Left renal pelvis (tissue), 4 donors: Measurements from ENCODE around the gene SYP. TPM values are rescaled to one million over a fixed set of nuclear protein-coding genes. Genes with fewer than 3 reads are reported as not detected.

Experiments used
- DNase-seq, 4 donors: peaks; one replicate each; pipeline ENCODE4 v3.0.0-alpha.2; 2013; ENCODE audit warnings: low read depth in 4 of 4, low spot score in 3 of 4
- polyA plus RNA-seq, 4 donors: library from polyadenylated mRNA; unstranded; fragments of 120-200 nt; gene quantifications; one replicate each; pipeline ENCODE4 v1.2.1, GENCODE V29; 2013; ENCODE audit not compliant: insufficient read length in 4 of 4

Gene SYP
- polyA plus RNA-seq, 4 donors = 2.5 to 3.9 (median 3.0) TPM

DNA sequence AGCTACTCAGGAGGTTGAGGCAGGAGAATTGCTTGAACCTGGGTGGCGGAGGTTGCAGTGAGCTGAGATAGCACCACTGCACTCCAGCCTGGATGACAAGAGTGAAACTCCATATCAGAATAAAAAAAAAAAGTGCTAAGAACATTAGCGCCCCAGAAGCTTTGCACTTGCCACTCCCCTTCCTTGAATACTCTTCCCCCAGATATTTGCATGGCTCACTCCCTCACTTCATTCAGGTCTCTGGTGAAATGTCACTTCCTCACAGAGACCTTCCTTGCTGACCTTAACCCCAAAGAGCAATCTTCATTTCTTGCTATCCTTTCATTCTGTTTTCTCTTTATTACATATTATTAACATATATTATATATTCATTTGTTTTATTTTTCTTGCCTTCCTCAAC is 21.9 kb upstream of the SYP start:
- DNase-seq = no peak

DNA sequence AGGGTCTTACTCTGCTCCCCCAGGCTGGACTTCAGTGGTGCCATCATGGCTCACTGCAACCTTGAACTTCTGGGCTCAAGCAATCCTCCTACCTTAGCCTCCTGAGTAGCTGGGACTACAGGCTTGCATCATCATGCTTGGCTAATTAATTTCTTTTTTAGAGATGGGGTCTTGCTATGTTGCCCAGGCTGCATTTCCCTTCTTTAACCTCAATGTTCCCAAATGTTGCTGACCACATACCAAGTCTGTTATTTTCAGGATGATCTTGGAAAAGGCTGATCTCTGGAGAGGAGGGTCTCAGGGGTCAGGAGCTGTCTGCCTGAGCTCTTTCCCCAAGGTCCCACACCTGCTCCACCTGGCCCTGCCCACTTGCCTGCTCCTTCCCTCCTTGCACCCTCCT is 20.1 kb upstream of the SYP start:
- no peak for DNase-seq

DNA sequence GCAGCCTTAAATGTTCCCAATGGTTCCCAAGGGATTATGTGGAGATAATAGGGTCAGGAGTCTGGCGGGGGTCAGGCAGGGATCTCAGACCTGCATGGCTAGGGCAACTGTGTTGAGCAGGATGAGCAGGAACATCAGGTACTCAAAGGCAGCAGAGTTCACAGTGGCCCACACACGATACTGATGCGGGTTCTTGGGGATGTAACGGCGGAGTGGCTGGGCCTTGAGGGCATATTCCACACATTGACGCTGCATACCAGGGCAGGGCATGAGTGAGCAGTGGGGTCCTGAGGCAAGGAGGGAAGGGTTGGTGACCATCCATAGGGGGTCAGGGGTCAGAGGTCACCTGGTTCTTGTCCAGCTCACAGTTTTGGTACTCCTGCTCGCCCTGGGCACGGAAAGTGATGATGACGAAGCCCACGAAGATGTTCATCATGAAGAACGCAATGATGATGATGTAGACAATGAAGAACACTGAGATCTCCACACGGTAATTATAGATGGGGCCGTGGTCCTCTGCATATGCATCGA is 15.1 kb upstream of the SYP start:
- DNase-seq = no peak

DNA sequence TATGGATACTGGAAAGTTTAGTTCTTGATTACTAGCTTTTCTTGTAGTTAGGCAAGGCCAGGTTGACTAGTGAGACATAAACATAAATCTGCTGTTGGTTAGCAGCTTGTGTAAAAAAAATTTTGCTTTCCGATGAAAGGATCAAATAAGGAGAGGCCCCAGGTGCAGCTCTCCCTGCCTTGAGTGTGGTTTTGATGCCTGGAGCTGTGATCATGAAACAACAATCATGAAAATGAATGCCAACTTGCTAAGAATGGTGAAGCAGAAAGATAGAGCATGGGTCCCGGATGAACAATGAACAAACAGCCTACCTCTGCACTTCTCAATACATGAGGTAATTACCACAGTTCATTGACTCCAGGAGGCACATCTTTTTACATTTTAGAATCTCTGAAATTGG is 14.4 kb upstream of the SYP start:
- DNase-seq = no peak

DNA sequence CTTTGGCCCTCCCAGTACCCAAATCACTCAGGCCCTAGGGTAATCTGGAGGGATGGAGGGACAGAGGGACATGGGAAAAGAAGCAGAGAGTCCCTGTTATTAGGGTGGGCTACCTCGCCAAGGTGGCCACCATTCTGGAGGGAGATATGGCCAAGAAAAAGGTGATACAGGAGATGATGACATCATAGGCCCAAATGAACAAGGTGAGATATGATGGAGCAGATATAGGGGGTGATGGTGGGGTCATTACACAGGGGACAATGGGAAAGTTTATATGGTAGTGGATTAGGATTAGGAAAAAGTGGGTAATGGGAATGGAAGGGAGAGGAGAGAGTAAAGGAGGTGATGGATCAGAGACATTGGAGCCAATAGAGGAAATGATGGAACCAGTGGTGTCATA is 12.9 kb upstream of the SYP start:
- DNase-seq = no peak

DNA sequence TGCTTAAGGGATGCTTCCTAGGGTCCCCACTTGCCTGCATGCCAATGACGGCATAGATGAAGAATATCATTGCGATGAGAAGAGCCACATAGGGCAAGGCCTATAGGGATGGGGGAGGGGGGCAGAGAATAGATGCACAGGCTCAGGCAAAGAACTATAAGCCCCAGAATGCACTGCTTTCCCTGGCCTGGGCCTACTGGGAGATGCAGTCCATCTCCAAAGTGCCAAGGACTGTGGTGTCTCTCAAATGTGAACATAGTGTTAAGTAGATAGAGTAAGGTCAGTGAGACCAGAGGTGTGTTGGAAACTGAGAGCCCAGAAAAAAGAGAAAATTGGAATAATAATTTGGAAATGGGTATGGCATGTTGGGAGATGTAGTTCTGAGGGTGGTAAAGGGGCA is 12.2 kb upstream of the SYP start:
- DNase-seq = no peak

DNA sequence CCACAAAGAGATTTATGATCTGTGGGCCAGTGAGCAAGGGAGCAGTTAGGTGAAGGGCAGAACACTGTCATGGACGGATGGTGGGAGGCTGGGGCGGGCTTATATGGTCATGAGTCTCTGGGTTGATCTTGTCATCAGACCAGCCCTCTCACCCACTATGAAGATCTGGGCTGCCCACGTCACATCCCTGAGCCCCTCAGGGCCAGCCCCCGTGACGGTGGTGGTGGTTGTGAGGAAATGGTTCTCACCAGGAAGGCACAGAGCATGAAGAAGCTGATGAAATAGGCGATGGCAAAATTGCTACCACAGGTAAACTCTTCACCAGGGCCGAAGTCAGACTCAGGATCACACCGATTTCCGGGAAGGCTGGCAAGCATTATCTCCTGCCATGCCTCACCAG is 11.1 kb upstream of the SYP start:
- no peak for DNase-seq

DNA sequence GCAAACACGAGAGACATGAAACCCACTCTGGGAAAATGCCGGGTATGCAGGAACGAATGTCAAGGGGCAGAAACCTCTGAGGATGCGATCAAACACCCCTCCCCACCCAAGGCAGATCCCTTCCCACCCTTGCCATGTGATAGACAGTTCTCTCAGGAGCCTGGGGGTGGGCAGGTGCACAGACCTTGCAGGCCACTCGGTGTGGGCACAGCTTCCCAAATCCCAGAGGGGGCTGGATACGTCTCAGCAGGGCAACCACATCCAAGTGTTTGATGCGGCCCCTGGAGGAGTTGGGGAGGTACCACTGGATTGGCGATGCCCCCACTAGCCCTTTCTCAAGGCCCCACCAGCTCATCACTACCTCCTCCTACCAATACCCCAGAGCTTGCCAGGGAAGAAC is 10.4 kb upstream of the SYP start:
- DNase-seq = no peak

DNA sequence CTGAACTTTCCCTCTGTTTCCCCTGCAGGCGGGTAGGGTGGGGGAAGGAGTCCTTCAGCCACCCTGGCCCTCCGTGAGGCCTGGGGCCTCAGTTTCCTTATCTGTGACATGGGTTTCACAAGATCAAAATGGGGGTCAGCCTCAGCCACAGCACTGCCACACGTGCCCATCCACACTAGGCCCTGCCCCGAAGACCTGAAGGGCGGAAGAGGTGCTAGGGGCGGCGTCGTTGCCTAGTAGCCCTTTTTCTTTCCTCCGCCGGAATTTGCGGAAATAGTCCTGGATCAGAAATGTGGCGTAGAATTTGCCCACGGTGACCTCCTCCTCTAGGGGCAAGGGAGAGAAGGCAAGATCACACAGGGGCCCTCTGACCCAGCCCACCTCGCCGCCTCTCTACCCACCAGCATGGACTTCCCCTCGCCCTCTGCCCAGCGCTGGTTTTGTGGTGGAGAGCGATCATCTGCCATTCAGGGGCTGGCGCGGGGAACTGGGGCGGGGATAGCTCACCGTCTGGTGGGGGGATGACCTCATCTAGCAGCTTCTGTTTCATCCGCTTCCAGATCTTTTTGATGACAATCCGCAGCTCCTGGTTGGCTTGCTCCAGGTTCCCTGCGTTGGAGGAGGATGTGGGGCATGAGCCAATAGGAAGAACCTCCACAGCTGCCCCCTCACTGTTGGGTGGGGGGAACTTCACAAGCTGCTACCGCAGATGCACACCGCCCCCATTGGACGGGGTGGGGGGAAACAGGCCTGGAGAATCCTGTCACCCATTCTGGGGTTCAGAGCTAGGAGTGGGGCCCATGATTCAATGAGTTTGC is 9.7 kb upstream of the SYP start:
- DNase-seq = no peak

DNA sequence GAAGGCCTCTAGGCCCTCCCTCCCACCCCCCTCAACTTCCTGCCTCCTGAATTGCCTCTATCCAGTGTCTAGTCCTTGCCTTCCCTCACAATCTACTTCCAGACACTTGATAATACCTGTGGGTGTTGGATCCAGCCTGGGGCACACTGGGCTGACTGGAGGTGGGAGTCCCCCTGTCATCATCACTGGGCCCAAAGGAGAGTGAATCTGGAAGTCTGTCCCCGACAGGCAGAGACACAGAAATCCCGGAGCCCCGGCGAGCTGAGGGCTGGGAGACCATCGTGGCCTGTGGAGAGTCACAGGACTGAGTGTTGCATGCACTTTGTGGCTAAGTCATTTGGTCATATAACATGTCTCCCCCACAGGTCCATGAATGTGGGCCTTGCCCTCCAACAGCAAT is 8.4 kb upstream of the SYP start:
- no peak for DNase-seq

DNA sequence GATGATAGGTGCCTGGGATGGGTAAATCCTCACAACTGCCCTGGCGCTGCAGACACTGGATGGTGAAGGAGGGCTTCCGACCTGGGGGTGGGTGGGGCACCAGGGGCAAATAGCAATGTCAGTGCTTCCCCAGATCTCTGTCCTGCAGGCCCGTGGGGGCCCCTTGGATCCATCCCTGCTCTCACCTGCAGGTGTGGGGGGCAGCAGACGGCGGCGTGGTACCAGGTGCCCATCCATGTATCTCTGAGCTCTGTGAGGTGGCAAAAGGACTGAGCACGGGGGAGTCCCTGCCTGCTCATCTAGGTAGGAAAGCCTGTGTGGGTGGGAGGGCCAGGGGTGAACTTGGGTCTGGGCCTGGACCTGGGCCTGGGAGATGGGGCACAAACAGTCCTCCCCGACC is 6.5 kb upstream of the SYP start:
- no peak for DNase-seq

DNA sequence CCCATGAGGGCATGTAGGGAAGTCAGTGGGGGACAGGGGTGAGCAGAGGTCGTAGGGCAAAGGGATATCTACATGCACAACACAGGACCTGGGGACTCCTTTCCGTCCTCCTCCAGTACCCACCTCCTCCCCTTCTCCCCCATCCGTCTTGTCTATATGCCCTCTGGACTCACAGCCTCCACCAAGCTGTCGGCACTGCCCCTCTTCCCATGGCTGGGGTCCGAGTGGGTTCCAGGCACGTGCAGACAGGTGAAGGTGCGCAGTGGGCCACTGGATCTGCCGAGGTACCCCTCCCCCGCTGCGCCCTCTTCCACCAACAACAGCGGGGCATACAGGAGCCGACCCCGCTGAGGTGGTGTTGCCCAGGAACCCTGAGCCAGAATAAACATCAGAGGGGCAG is 5.5 kb upstream of the SYP start:
- DNase-seq = no peak

DNA sequence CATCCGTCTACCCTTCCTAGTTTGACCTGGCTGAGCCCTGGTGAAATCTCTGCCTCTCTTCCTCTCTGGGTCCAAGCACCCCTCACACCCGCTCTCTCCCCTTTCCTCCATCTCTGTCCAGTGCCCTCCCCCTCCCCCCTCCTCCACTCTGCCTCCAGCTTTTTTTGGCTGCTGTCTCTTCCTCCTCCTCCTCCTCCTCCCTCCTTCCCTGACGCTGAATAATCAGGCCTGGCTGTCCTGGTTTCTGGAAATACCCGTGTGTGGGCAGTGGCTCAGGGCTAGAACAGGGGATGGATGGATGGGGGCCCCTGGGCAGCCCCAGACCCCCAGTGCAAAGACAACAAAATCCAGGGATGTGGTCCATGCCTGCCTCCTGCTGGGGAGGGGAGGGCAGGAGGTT is 4.7 kb upstream of the SYP start:
- no peak for DNase-seq

DNA sequence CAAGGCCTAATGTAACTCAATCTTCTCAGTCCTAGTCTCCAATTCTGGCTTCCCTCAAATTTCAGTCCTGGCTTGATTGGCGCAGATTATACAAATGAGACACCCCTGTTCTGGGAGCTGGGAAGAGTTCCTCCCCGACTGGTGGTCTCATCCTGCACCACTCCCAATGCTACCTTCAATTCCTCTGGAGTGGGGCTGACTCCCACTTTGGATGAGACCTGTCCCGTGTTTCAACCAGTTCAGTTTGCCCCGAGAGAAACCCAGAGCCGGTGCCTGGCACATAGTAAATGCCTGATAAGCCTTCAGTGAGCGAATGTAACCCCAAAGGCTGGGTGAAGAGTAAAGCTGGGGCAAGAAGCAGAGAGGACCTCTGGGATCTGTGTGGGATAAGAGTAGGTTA is 4.0 kb upstream of the SYP start:
- no peak for DNase-seq

DNA sequence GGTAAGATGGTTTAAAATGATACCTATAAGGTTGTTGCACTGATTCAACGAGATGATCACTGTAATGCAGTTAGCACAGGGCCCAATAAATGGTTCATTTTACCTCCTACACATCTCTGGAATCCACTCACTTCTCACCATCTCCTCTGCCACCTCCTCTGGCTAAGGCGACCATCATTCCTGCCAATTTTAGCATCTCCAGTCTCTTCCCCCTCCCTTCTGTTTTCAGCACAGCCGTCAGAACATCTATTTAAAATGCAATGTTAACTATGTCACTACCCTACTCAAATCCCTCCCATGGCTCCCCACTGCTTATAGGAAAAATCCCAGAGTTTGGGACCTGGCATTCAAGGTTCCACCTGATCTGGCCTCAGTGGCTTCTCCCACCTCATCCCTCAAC is 3.5 kb upstream of the SYP start:
- DNase-seq = no peak

DNA sequence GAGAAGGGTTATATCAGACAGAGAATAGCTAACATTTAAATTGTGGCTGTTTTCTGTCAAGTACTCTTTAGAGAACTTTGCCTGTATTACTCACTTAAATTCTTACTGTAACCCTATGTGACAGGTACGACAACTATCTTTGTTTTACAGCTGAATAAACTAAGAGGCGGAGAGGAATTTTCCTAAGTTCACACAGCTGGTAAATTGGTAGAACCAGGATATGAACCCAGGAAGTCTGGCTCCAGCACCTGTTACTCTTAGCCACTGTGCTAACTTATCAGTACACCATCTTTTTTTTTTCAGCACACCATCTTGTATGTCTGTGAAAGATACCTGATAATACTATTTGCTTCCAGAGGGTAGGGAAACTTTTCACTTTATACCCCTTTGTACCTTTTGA is 2.0 kb upstream of the SYP start:
- DNase-seq = no peak

DNA sequence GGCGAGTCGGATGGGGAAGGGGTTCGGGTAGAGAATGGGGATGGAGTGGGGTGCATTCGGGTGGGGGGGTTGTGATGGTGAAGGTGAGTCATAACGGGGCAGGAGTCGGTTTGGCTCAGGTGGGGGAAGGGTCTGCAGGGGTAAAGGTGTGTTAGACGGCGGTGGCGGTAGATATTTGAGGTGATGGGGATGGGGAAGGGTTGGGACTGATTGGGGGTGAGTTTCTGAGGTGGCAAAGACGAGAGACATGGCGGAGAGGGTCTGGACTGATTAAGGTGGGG is 738 bp downstream of the SYP start:
- no peak for DNase-seq

DNA sequence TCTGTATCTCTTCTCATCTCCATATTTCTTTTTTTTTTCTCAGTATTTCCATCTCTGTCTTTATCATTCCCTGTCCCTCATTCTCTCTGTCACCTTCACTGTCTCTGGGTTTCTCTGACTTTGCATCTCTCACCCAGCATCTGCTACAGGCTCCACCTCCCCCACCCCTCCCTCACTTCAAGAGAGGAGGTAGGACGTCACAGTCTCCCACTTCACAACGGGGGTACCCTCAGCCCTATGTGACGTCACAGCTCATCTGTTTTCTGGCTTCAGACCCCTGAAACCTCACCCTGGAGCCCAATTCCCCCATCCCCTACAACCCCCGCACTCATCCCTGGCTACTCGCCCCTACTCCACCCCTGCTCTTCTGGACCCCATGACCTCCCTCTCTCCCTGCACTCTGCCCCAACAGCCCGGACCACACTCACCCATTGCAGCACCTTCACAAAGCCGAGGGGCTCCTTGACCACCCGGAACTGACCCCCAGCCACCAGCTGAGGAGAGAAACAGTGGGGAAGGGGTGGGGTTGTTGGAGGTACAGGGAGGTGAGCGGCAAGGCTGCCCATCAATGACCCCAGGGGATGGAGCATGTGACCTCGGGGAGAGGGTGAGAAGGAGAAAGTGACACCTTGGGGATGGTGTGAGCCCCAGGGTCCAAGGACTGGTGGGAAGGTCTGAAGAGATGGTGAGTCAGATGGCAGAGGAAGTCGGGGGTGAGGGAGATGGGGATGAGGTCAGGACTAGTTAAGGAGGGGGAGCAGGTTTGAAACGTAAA is 1.3 kb downstream of the SYP start:
- DNase-seq = no peak

DNA sequence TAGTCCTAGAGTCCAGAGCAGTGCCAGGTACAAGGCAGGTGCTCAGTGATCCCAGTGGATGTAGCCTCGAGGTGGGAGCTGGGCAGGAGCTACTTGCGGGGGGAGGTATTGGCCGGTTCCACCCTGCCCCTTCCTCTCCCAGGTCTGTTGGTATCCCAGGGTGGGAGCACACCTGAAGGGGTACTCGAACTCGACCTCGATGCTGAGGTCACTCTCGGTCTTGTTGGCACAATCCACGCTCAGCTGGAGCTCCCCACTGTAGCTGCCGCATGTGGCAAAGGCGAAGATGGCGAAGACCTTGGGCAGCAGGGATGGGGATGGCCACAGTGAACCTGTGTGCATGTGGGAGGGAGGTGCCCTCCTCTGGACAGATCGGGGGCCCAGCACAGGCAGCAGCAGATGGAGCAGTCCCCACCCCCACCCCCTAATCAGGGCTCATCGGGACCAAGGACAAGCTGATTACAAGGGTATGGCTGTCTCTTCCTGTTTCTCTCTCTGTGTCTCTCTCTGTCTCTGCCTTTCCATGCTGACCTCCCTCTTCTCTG is 2.4 kb downstream of the SYP start:
- DNase-seq = no peak

DNA sequence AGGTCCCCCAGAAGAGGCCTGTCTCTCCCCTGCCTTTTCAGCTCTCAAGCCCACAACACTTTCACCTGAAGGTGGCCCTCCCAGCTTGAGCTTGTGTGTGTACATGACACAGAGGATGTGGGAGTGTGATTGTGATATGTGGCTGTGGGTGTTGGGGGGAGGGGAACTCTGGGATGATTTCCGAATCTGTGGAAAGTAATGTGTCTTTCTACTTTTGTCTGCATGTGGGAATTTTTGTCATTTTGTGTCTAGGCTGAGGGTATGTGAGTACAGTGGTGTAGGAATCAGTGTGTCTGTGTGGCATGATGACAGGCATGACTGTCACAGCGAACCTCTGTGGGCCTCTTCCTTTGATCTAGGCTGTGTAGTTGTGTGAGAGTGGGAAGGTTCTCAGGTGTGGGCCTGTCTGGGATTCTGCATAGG is 6.4 kb downstream of the SYP start:
- DNase-seq = no peak

DNA sequence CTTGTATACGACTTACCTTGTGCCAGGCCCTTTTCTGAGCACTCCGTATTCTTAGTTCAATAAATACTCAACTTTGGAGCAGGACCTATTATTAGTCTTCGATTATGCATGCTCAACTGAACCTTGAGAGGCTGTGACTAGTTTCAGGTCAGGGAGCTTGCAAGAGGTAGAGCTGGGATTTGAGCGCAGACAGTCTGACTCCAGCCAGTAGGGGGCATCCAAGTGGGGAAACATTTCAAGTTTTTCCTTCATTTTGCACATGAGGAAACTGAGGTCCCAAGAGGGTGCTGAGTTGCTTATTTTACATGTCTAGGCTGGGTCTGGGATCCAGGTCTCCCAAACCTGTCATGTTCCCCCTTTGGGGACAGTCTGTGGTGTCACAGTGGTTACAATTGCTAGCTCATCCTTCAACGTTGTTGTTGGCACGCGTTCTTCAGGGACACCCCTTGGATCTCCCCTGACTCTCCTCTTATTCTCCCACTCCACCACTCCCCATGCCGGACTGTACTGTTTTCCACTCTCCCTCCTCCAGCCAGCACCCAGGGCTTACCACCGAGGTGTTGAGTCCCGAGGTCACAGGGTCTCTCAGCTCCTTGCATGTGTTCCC is 7.2 kb downstream of the SYP start:
- no peak for DNase-seq

DNA sequence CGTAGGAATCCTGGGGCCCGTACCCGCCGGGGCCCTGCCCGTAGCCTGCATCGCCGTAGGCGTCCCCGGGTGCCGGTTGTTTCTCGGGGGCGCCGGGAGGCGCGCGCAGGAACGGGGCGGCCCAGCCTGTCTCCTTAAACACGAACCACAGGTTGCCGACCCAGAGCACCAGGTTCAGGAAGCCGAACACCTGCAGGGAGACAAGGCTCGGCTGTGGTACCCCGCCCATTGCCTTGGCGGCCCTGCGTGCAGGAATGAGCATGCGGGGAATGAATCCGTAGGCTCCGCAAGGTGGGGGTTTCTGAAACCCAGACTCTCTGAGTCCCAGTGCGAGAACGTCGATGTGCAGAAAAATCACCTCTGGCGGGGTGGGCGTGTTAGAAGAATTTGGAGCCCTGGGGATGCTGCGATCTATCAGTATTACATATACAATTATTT is 8.4 kb downstream of the SYP start:
- no peak for DNase-seq
